Keratinocyte (primary cell): ENCODE measurements around the gene CLDND2. TPM values are rescaled to one million over a fixed set of nuclear protein-coding genes. Genes with fewer than 3 reads are reported as not detected.

ENCODE experiments used
- DNase-seq: peaks from one replicate; pipeline ENCODE4 v3.0.0-alpha.2; 2011; ENCODE audit warnings: low read depth, missing footprints, low spot score
- FAIRE-seq: peaks from 2 replicates; lab custom pipeline; 2011; peaks lifted over from hg19 to GRCh38; lab: Jason Lieb, UNC
- H2AFZ ChIP-seq: 2 replicates; pipeline ENCODE4 v1.6.0; 2012; ENCODE audit warnings: low read length, control low read depth, inconsistent platforms; ENCODE audit not compliant: control insufficient read depth
- H3K27ac ChIP-seq: 2 replicates; pipeline ENCODE4 v1.5.1; 2011; ENCODE audit warnings: low read length; ENCODE audit not compliant: control insufficient read depth, insufficient read depth
- H3K27me3 ChIP-seq: 3 replicates; pipeline ENCODE4 v1.6.0; 2011; ENCODE audit warnings: low read length; ENCODE audit not compliant: control insufficient read depth, insufficient read depth; ENCODE audit errors: extremely low read depth
- H3K36me3 ChIP-seq, 2 experiments: 2 replicates in 1 of 2; 3 replicates in 1 of 2; pipeline ENCODE4 v1.5.1; 2011; ENCODE audit warnings: low read length in 2 of 2, mild to moderate bottlenecking in 1 of 2; ENCODE audit not compliant: control insufficient read depth in 2 of 2, insufficient read depth in 2 of 2; ENCODE audit errors: extremely low read depth in 1 of 2
- H3K4me1 ChIP-seq: 3 replicates; pipeline ENCODE4 v1.5.1; 2011; ENCODE audit warnings: low read length; ENCODE audit not compliant: control insufficient read depth, insufficient read depth; ENCODE audit errors: extremely low read depth
- H3K4me2 ChIP-seq: 3 replicates; pipeline ENCODE4 v1.6.0; 2011; ENCODE audit warnings: low read depth, low read length; ENCODE audit not compliant: control insufficient read depth, insufficient read depth; ENCODE audit errors: extremely low read depth
- H3K4me3 ChIP-seq, 3 experiments: fragments of 200-600 bp in 1 of 3; sonication (generic) in 1 of 3; 2 replicates in 2 of 3; 3 replicates in 1 of 3; pipeline ENCODE4 v1.5.1; 2011 to 2016; ENCODE audit warnings: low read length in 3 of 3, mild to moderate bottlenecking in 3 of 3, control low read depth in 2 of 3, inconsistent platforms in 1 of 3, low read depth in 1 of 3, mixed read lengths in 1 of 3, mixed run types in 1 of 3, moderate library complexity in 1 of 3; ENCODE audit not compliant: control insufficient read depth in 2 of 3, insufficient read depth in 2 of 3; ENCODE audit errors: extremely low read depth in 1 of 3
- H3K79me2 ChIP-seq: 2 replicates; pipeline ENCODE4 v1.6.0; 2012; ENCODE audit warnings: low read length; ENCODE audit not compliant: control insufficient read depth, insufficient read depth
- H3K9ac ChIP-seq: 3 replicates; pipeline ENCODE4 v1.6.0; 2011; ENCODE audit warnings: low read length; ENCODE audit not compliant: control insufficient read depth, insufficient read depth; ENCODE audit errors: extremely low read depth
- H3K9me1 ChIP-seq: 3 replicates; pipeline ENCODE4 v1.6.0; 2011; ENCODE audit warnings: low read length; ENCODE audit not compliant: control insufficient read depth, insufficient read depth; ENCODE audit errors: extremely low read depth
- H3K9me3 ChIP-seq: 2 replicates; pipeline ENCODE4 v1.5.1; 2012; ENCODE audit warnings: low read depth, low read length; ENCODE audit not compliant: control insufficient read depth
- H4K20me1 ChIP-seq: 3 replicates; pipeline ENCODE4 v1.6.0; 2011; ENCODE audit warnings: low read length; ENCODE audit not compliant: control insufficient read depth, insufficient read depth; ENCODE audit errors: extremely low read depth
- CTCF ChIP-seq, 3 experiments: IDR thresholded peaks in 1 of 3; conservative IDR thresholded peaks in 1 of 3; optimal IDR thresholded peaks in 1 of 3; 2 replicates in 2 of 3; 3 replicates in 1 of 3; pipeline versions ENCODE3 to v1.5.1; 2011; ENCODE audit warnings: low read length in 3 of 3, mild to moderate bottlenecking in 3 of 3, moderate library complexity in 2 of 3, control low read depth in 1 of 3, inconsistent platforms in 1 of 3; ENCODE audit not compliant: insufficient read depth in 2 of 3; ENCODE audit errors: extremely low read depth in 1 of 3
- EZH2 ChIP-seq: IDR thresholded peaks from one replicate; pipeline ENCODE4 v1.6.1; 2012; ENCODE audit warnings: inconsistent platforms, mild to moderate bottlenecking, low read length, moderate library complexity
- dilution Hi-C: fragments of 300-500 bp; cut with MboI; formaldehyde crosslinking; loops from one replicate; pipeline ENCODE4 v1.7.0; 2020; ENCODE audit warnings: low sequenced_read_pairs; ENCODE audit not compliant: extremely low pct_ligation_motif_present
- polyA plus RNA-seq, 5 experiments: library from polyadenylated mRNA; depleted of rRNA in 3 of 5; stranded (reverse) in 3 of 5; stranded (forward) in 1 of 5; unstranded in 1 of 5; fragments of >200 nt; gene quantifications; 1 replicate in 1 of 5; 2 replicates in 3 of 5; 3 replicates in 1 of 5; pipeline versions ENCODE4 v1.2.1 to v1.2.3, GENCODE V29; 2011 to 2012; ENCODE audit warnings: missing spikeins in 2 of 5, low read depth in 1 of 5, low replicate concordance in 1 of 5

Gene CLDND2
- polyA plus RNA-seq, 1 donor (not counting 4 experiments of a cell fraction or from before 2014, with no cell fraction given), result 0.37 TPM

- no peak overlapping the region for H2AFZ ChIP-seq
- H3K79me2 ChIP-seq, result no peaks in the 10 kb centered on the region
- dilution Hi-C loops, result no loop called here
- no peaks in the 10 kb centered on the region for H3K4me1 ChIP-seq
- no peaks in the 10 kb centered on the region for H3K9me1 ChIP-seq
- no peak for FAIRE-seq
- no peak overlapping the region for H3K27ac ChIP-seq
- no peak for TF ChIP-seq EZH2
- TF ChIP-seq CTCF (optimal IDR thresholded peaks at IDR 0.05 in 1 of 3, IDR thresholded peaks at IDR 0.05 in 1 of 3, conservative IDR thresholded peaks at IDR 0.05 in 1 of 3; ENCODE audit: extremely low read depth in 1 of 3, insufficient read depth in 2 of 3, low read length in 3 of 3), result no peak
- H3K27me3 ChIP-seq, result peaks cover 10% of the 10 kb centered on the region
- H3K9me3 ChIP-seq, result no peaks in the 10 kb centered on the region
- no peak overlapping the region for H3K4me3 ChIP-seq
- no peaks in the 10 kb centered on the region for H3K36me3 ChIP-seq
- no peak overlapping the region for H3K4me2 ChIP-seq
- H3K9ac ChIP-seq, result no peak overlapping the region
- no peaks in the 10 kb centered on the region for H4K20me1 ChIP-seq
- no peak for DNase-seq
Measured at GRCh38 chr19:51323481-51324166, 45.2 kb downstream of the CLDND2 start.

DNA sequence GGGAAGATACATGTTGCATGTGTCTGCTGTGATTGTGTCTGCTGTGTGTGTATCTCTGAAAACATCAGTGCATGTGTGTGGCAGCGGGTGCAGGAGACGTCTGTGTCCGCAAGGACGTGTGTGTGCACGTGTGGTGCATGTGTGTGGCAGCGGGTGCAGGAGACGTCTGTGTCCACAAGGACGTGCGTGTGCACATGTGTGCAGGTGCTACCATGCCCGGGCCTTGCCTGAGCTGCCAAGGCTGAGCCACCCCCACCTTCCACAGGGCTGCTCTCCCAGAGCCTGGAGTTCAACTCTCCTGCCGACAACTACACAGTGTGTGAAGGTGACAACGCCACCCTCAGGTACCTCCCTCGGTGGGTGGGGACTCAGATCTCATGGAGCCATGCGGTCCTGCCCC, 47.0 kb downstream of the CLDND2 start:
- peaks cover 1% of the 10 kb centered on the region for H3K27me3 ChIP-seq
- FAIRE-seq, result no peak

More for the DNA sequence above, 47.0 kb downstream of the CLDND2 start:
- H3K4me3 ChIP-seq, result no peak overlapping the region
- H3K9me1 ChIP-seq, result no peaks in the 10 kb centered on the region
- DNase-seq, result no peak
- dilution Hi-C loops, result no loop called here
- no peak overlapping the region for H2AFZ ChIP-seq
- no peaks in the 10 kb centered on the region for H4K20me1 ChIP-seq
- H3K79me2 ChIP-seq, result no peaks in the 10 kb centered on the region
- no peaks in the 10 kb centered on the region for H3K36me3 ChIP-seq
- no peaks in the 10 kb centered on the region for H3K9me3 ChIP-seq
- no peak overlapping the region for H3K27ac ChIP-seq
- TF ChIP-seq CTCF (optimal IDR thresholded peaks at IDR 0.05 in 1 of 3, IDR thresholded peaks at IDR 0.05 in 1 of 3, conservative IDR thresholded peaks at IDR 0.05 in 1 of 3; ENCODE audit: extremely low read depth in 1 of 3, insufficient read depth in 2 of 3, low read length in 3 of 3), result no peak
- TF ChIP-seq EZH2, result no peak
- no peak overlapping the region for H3K9ac ChIP-seq
- no peaks in the 10 kb centered on the region for H3K4me1 ChIP-seq
- H3K4me2 ChIP-seq, result no peak overlapping the region
